ENCODE results near the gene COA8. TPM values are rescaled to one million over a fixed set of nuclear protein-coding genes. Genes with fewer than 3 reads are reported as not detected.

The COA8 gene
- total and polyA plus RNA-seq, 2 donors (not counting 1 experiment from before 2014, with no cell fraction given): 25.5 to 26.4 TPM

- no peaks in the 10 kb centered on the region for H3K27me3 ChIP-seq (ENCODE audit: control insufficient read depth, insufficient read depth, low read length)
- H3K9me3 ChIP-seq (ENCODE audit: control insufficient read depth, insufficient read depth, low read depth, low read length): no peaks in the 10 kb centered on the region
- H3K9ac ChIP-seq (ENCODE audit: insufficient read depth, low read length): peak within 1 kb of the TSS; percentile 71
- peaks cover 27% of the 10 kb centered on the region for H3K79me2 ChIP-seq (ENCODE audit: control insufficient read depth, insufficient read depth, low read length)
- peak within 1 kb of the TSS; percentile 53 to 92 (median 82) for H3K4me3 ChIP-seq (replicated peaks in 1 of 4; ENCODE audit: control extremely low read depth in 1 of 4, insufficient read depth in 1 of 4, low read depth in 3 of 4, low read length in 4 of 4)
- DNase-seq (ENCODE audit: low read depth in 2 of 2): peak; percentile 87 to 97
- peak within 1 kb of the TSS; percentile 98 for H3K4me2 ChIP-seq (ENCODE audit: extremely low read depth, insufficient read depth, low read length)
- H3K27ac ChIP-seq (ENCODE audit: insufficient read depth, low read length): peak within 1 kb of the TSS; percentile 87
- H2AFZ ChIP-seq (ENCODE audit: low read length): peak within 1 kb of the TSS; percentile 29
- H3K36me3 ChIP-seq (ENCODE audit: control insufficient read depth, insufficient read depth, low read length): no peaks in the 10 kb centered on the region
- no peaks in the 10 kb centered on the region for H4K20me1 ChIP-seq (ENCODE audit: control insufficient read depth, extremely low read depth, insufficient read depth, low read length)
- TF ChIP-seq EZH2 (IDR thresholded peaks at IDR 0.05; ENCODE audit: low read length, missing control alignments) (no peak), CTCF (conservative IDR thresholded peaks at IDR 0.05 in 1 of 2, IDR thresholded peaks at IDR 0.05 in 1 of 2; ENCODE audit: low read depth in 1 of 2, low read length in 2 of 2) (no peak)
- H3K4me1 ChIP-seq (ENCODE audit: control insufficient read depth, extremely low read depth, insufficient read depth, low read length): peaks cover 15% of the 10 kb centered on the region
Measured at GRCh38 chr14:103528587-103529382, 34.0 kb upstream of the COA8 start, which contains the start of gene TRMT61A. Gene TRMT61A (plus strand): TSS chr14:103529196. CDS start chr14:103529979, 783 bp downstream.

- Histone ChIP-seq H3K27ac (ENCODE audit: insufficient read depth, low read length) (peak overlapping the region; percentile 69), H3K36me3 (ENCODE audit: control insufficient read depth, insufficient read depth, low read length) (no peaks in the 10 kb centered on the region), H4K20me1 (ENCODE audit: control insufficient read depth, extremely low read depth, insufficient read depth, low read length) (no peaks in the 10 kb centered on the region), H3K4me3 (replicated peaks in 1 of 4; ENCODE audit: control extremely low read depth in 1 of 4, insufficient read depth in 1 of 4, low read depth in 3 of 4, low read length in 4 of 4) (peak overlapping the region; percentile 45 to 92 (median 82)), H3K79me2 (ENCODE audit: control insufficient read depth, insufficient read depth, low read length) (peaks cover 27% of the 10 kb centered on the region), H3K9me3 (ENCODE audit: control insufficient read depth, insufficient read depth, low read depth, low read length) (no peaks in the 10 kb centered on the region), H3K9ac (ENCODE audit: insufficient read depth, low read length) (peak overlapping the region; percentile 71), H2AFZ (ENCODE audit: low read length) (peak overlapping the region; percentile 29), H3K4me2 (ENCODE audit: extremely low read depth, insufficient read depth, low read length) (peak overlapping the region; percentile 98), H3K4me1 (ENCODE audit: control insufficient read depth, extremely low read depth, insufficient read depth, low read length) (peaks cover 15% of the 10 kb centered on the region), H3K27me3 (ENCODE audit: control insufficient read depth, insufficient read depth, low read length) (no peaks in the 10 kb centered on the region)
- TF ChIP-seq CTCF (conservative IDR thresholded peaks at IDR 0.05 in 1 of 2, IDR thresholded peaks at IDR 0.05 in 1 of 2; ENCODE audit: low read depth in 1 of 2, low read length in 2 of 2) (no peak), EZH2 (IDR thresholded peaks at IDR 0.05; ENCODE audit: low read length, missing control alignments) (no peak)
- no peak for DNase-seq (ENCODE audit: low read depth in 2 of 2)
Measured at GRCh38 chr14:103529383-103530365, 33.1 kb upstream of the COA8 start.

GRCh38 chr14:103530390-103530789 is 32.4 kb upstream of the COA8 start:
- Histone ChIP-seq H4K20me1 (ENCODE audit: control insufficient read depth, extremely low read depth, insufficient read depth, low read length) (no peaks in the 10 kb centered on the region), H3K4me2 (ENCODE audit: extremely low read depth, insufficient read depth, low read length) (peak overlapping the region; percentile 98), H3K9me3 (ENCODE audit: control insufficient read depth, insufficient read depth, low read depth, low read length) (no peaks in the 10 kb centered on the region), H3K4me1 (ENCODE audit: control insufficient read depth, extremely low read depth, insufficient read depth, low read length) (peaks cover 15% of the 10 kb centered on the region), H3K79me2 (ENCODE audit: control insufficient read depth, insufficient read depth, low read length) (peaks cover 27% of the 10 kb centered on the region), H3K9ac (ENCODE audit: insufficient read depth, low read length) (no peak overlapping the region), H3K36me3 (ENCODE audit: control insufficient read depth, insufficient read depth, low read length) (peaks cover 3% of the 10 kb centered on the region), H2AFZ (ENCODE audit: low read length) (no peak overlapping the region), H3K27me3 (ENCODE audit: control insufficient read depth, insufficient read depth, low read length) (no peaks in the 10 kb centered on the region), H3K4me3 (replicated peaks in 1 of 4; ENCODE audit: control extremely low read depth in 1 of 4, insufficient read depth in 1 of 4, low read depth in 3 of 4, low read length in 4 of 4) (peak overlapping the region in 2 of 4 experiments; percentile 90 to 92), H3K27ac (ENCODE audit: insufficient read depth, low read length) (no peak overlapping the region)
- TF ChIP-seq CTCF (conservative IDR thresholded peaks at IDR 0.05 in 1 of 2, IDR thresholded peaks at IDR 0.05 in 1 of 2; ENCODE audit: low read depth in 1 of 2, low read length in 2 of 2): no peak
- no peak for TF ChIP-seq EZH2 (IDR thresholded peaks at IDR 0.05; ENCODE audit: low read length, missing control alignments)
- no peak for DNase-seq (ENCODE audit: low read depth in 2 of 2)

Measured in fibroblast of lung (primary cell).